Measurements from ENCODE around the gene CCND2.

Gene CCND2

GRCh38 chr12:4246116-4246515 is 27.4 kb upstream of the CCND2 start:
- Histone ChIP-seq H4K91ac (ENCODE audit: low read depth, low read length) (no peak overlapping the region), H3K79me2 (ENCODE audit: control insufficient read depth, insufficient read depth, low read length, poor library complexity) (no peaks in the 10 kb centered on the region), H3K36me3 (ENCODE audit: control insufficient read depth in 1 of 2, insufficient read depth in 2 of 2, low read length in 2 of 2) (no peaks in the 10 kb centered on the region), H3K9me3 (ENCODE audit: insufficient read depth, low read depth, low read length) (no peaks in the 10 kb centered on the region), H4K8ac (ENCODE audit: low read depth, low read length) (no peak overlapping the region), H3K14ac (ENCODE audit: low read length) (no peak overlapping the region), H2AK5ac (ENCODE audit: low read length) (no peak overlapping the region), H3K4me1 (ENCODE audit: control insufficient read depth in 1 of 2, insufficient read depth in 2 of 2, low read length in 2 of 2) (no peaks in the 10 kb centered on the region), H3K79me1 (ENCODE audit: low read length) (no peaks in the 10 kb centered on the region), H2AFZ (ENCODE audit: insufficient read depth, low read length, poor library complexity) (no peak overlapping the region), H3K23ac (ENCODE audit: low read length) (no peak overlapping the region), H2BK12ac (ENCODE audit: low read length) (no peak overlapping the region), H3K4ac (ENCODE audit: low read depth, low read length) (no peak overlapping the region), H4K12ac (ENCODE audit: low read depth, low read length) (no peak overlapping the region), H2BK120ac (ENCODE audit: insufficient read depth, low read length, poor library complexity) (no peak overlapping the region), H3K4me3 (ENCODE audit: low read depth, low read length) (no peak overlapping the region), H3K18ac (ENCODE audit: low read length) (no peak overlapping the region), H3K27me3 (ENCODE audit: insufficient read depth, low read length) (no peaks in the 10 kb centered on the region), H3K4me2 (ENCODE audit: low read length) (no peak overlapping the region), H2BK5ac (ENCODE audit: low read depth, low read length, poor library complexity) (no peak overlapping the region), H3K27ac (ENCODE audit: low read depth, low read length) (no peak overlapping the region), H3K9ac (ENCODE audit: low read length) (no peak overlapping the region)
- no CpG with 5 or more reads among the region's 5 CpGs for WGBS (ENCODE audit: extremely low coverage, insufficient coverage, insufficient read length)
- no peak for DNase-seq

GRCh38 chr12:4250691-4251090 is 22.9 kb upstream of the CCND2 start:
- Histone ChIP-seq H4K8ac (ENCODE audit: low read depth, low read length) (no peak overlapping the region), H3K4me1 (ENCODE audit: control insufficient read depth in 1 of 2, insufficient read depth in 2 of 2, low read length in 2 of 2) (peaks cover 3 to 4% of the 10 kb centered on the region in 2 experiments), H2BK5ac (ENCODE audit: low read depth, low read length, poor library complexity) (no peak overlapping the region), H3K14ac (ENCODE audit: low read length) (no peak overlapping the region), H2BK12ac (ENCODE audit: low read length) (no peak overlapping the region), H3K9me3 (ENCODE audit: insufficient read depth, low read depth, low read length) (no peaks in the 10 kb centered on the region), H3K27ac (ENCODE audit: low read depth, low read length) (no peak overlapping the region), H4K91ac (ENCODE audit: low read depth, low read length) (no peak overlapping the region), H3K79me1 (ENCODE audit: low read length) (no peaks in the 10 kb centered on the region), H3K4ac (ENCODE audit: low read depth, low read length) (no peak overlapping the region), H3K27me3 (ENCODE audit: insufficient read depth, low read length) (no peaks in the 10 kb centered on the region), H3K18ac (ENCODE audit: low read length) (no peak overlapping the region), H3K23ac (ENCODE audit: low read length) (no peak overlapping the region), H3K36me3 (ENCODE audit: control insufficient read depth in 1 of 2, insufficient read depth in 2 of 2, low read length in 2 of 2) (no peaks in the 10 kb centered on the region), H2AFZ (ENCODE audit: insufficient read depth, low read length, poor library complexity) (no peak overlapping the region), H3K79me2 (ENCODE audit: control insufficient read depth, insufficient read depth, low read length, poor library complexity) (no peaks in the 10 kb centered on the region), H2BK120ac (ENCODE audit: insufficient read depth, low read length, poor library complexity) (no peak overlapping the region), H2AK5ac (ENCODE audit: low read length) (no peak overlapping the region), H3K4me3 (ENCODE audit: low read depth, low read length) (no peak overlapping the region), H4K12ac (ENCODE audit: low read depth, low read length) (no peak overlapping the region), H3K4me2 (ENCODE audit: low read length) (no peak overlapping the region), H3K9ac (ENCODE audit: low read length) (no peak overlapping the region)
- WGBS (ENCODE audit: extremely low coverage, insufficient coverage, insufficient read length): no CpG with 5 or more reads among the region's 8 CpGs
- no peak for DNase-seq

GRCh38 chr12:4251216-4251891 is 22.2 kb upstream of the CCND2 start:
- H3K4ac ChIP-seq (ENCODE audit: low read depth, low read length): no peak overlapping the region
- no peak for DNase-seq
- no peak overlapping the region for H4K8ac ChIP-seq (ENCODE audit: low read depth, low read length)
- no peaks in the 10 kb centered on the region for H3K27me3 ChIP-seq (ENCODE audit: insufficient read depth, low read length)
- peaks cover 3 to 4% of the 10 kb centered on the region in 2 experiments for H3K4me1 ChIP-seq (ENCODE audit: control insufficient read depth in 1 of 2, insufficient read depth in 2 of 2, low read length in 2 of 2)
- H3K79me1 ChIP-seq (ENCODE audit: low read length): no peaks in the 10 kb centered on the region
- H2BK5ac ChIP-seq (ENCODE audit: low read depth, low read length, poor library complexity): no peak overlapping the region
- H2AK5ac ChIP-seq (ENCODE audit: low read length): no peak overlapping the region
- no peak overlapping the region for H3K23ac ChIP-seq (ENCODE audit: low read length)
- WGBS (ENCODE audit: extremely low coverage, insufficient coverage, insufficient read length): no CpG with 5 or more reads among the region's 6 CpGs
- H3K9me3 ChIP-seq (ENCODE audit: insufficient read depth, low read depth, low read length): no peaks in the 10 kb centered on the region
- no peak overlapping the region for H4K12ac ChIP-seq (ENCODE audit: low read depth, low read length)
- no peaks in the 10 kb centered on the region for H3K79me2 ChIP-seq (ENCODE audit: control insufficient read depth, insufficient read depth, low read length, poor library complexity)
- H4K91ac ChIP-seq (ENCODE audit: low read depth, low read length): no peak overlapping the region
- H2AFZ ChIP-seq (ENCODE audit: insufficient read depth, low read length, poor library complexity): no peak overlapping the region
- H2BK120ac ChIP-seq (ENCODE audit: insufficient read depth, low read length, poor library complexity): no peak overlapping the region
- no peak overlapping the region for H3K18ac ChIP-seq (ENCODE audit: low read length)
- H2BK12ac ChIP-seq (ENCODE audit: low read length): no peak overlapping the region
- no peak overlapping the region for H3K4me2 ChIP-seq (ENCODE audit: low read length)
- H3K9ac ChIP-seq (ENCODE audit: low read length): no peak overlapping the region
- no peak overlapping the region for H3K4me3 ChIP-seq (ENCODE audit: low read depth, low read length)
- H3K14ac ChIP-seq (ENCODE audit: low read length): no peak overlapping the region
- no peak overlapping the region for H3K27ac ChIP-seq (ENCODE audit: low read depth, low read length)
- H3K36me3 ChIP-seq (ENCODE audit: control insufficient read depth in 1 of 2, insufficient read depth in 2 of 2, low read length in 2 of 2): no peaks in the 10 kb centered on the region

GRCh38 chr12:4251967-4252366 is 21.6 kb upstream of the CCND2 start:
- no peak overlapping the region for H4K8ac ChIP-seq (ENCODE audit: low read depth, low read length)
- H2AK5ac ChIP-seq (ENCODE audit: low read length): no peak overlapping the region
- no peak overlapping the region for H2BK12ac ChIP-seq (ENCODE audit: low read length)
- no peak overlapping the region for H2BK5ac ChIP-seq (ENCODE audit: low read depth, low read length, poor library complexity)
- H3K79me1 ChIP-seq (ENCODE audit: low read length): no peaks in the 10 kb centered on the region
- H2BK120ac ChIP-seq (ENCODE audit: insufficient read depth, low read length, poor library complexity): no peak overlapping the region
- H2AFZ ChIP-seq (ENCODE audit: insufficient read depth, low read length, poor library complexity): no peak overlapping the region
- H3K27ac ChIP-seq (ENCODE audit: low read depth, low read length): no peak overlapping the region
- no peaks in the 10 kb centered on the region for H3K79me2 ChIP-seq (ENCODE audit: control insufficient read depth, insufficient read depth, low read length, poor library complexity)
- H3K4me1 ChIP-seq (ENCODE audit: control insufficient read depth in 1 of 2, insufficient read depth in 2 of 2, low read length in 2 of 2): peaks cover 3 to 4% of the 10 kb centered on the region in 2 experiments
- H3K14ac ChIP-seq (ENCODE audit: low read length): no peak overlapping the region
- H3K27me3 ChIP-seq (ENCODE audit: insufficient read depth, low read length): no peaks in the 10 kb centered on the region
- no peak for DNase-seq
- H3K23ac ChIP-seq (ENCODE audit: low read length): no peak overlapping the region
- no peak overlapping the region for H3K9ac ChIP-seq (ENCODE audit: low read length)
- H3K36me3 ChIP-seq (ENCODE audit: control insufficient read depth in 1 of 2, insufficient read depth in 2 of 2, low read length in 2 of 2): no peaks in the 10 kb centered on the region
- H4K12ac ChIP-seq (ENCODE audit: low read depth, low read length): no peak overlapping the region
- no peak overlapping the region for H3K4ac ChIP-seq (ENCODE audit: low read depth, low read length)
- no peak overlapping the region for H3K4me3 ChIP-seq (ENCODE audit: low read depth, low read length)
- H4K91ac ChIP-seq (ENCODE audit: low read depth, low read length): no peak overlapping the region
- no peaks in the 10 kb centered on the region for H3K9me3 ChIP-seq (ENCODE audit: insufficient read depth, low read depth, low read length)
- WGBS (ENCODE audit: extremely low coverage, insufficient coverage, insufficient read length): no CpG with 5 or more reads among the region's 2 CpGs
- H3K4me2 ChIP-seq (ENCODE audit: low read length): no peak overlapping the region
- no peak overlapping the region for H3K18ac ChIP-seq (ENCODE audit: low read length)

Measured in trophoblast cell (in vitro differentiated cells and primary cell).